ENCODE results near the gene CCDC86.

- no peak for TF ChIP-seq CTCF (IDR thresholded peaks at IDR 0.05; ENCODE audit: low read depth, low read length, poor library complexity, severe bottlenecking)
- no peak for TF ChIP-seq EZH2phosphoT487 (IDR thresholded peaks at IDR 0.05; ENCODE audit: borderline replicate concordance, low read length)
Observed at GRCh38 chr11:60851327-60852104, 9.6 kb downstream of the CCDC86 start.

All from DOHH2 (cell line).